Activated CD8-positive, alpha-beta memory T cell treated with anti-CD3 and anti-CD28 coated beads, Interleukin-2, amount 50 U/mL, for 24 hours (primary cell): ENCODE data around the gene GRK4.
A peak's percentile ranks its signal among the peaks of the same experiment; 100 is the strongest.
"Not testable (repeated sequence)": the region's sequence is repeated elsewhere in the genome, so short reads cannot be mapped to it uniquely, and the experiment has no call there.

Experiments
- DNase-seq: peaks from one replicate; pipeline ENCODE4 v3.0.0-alpha.2; 2020; ENCODE audit errors: extremely low read depth

Gene GRK4

GRCh38 chr4:2963175-2963965 lies at the start of gene GRK4, which contains the start of gene NOP14:
GRK4 (plus strand) TSS chr4:2963571; CDS start chr4:2964071, 500 bp downstream.
NOP14 (minus strand) TSS chr4:2963406; CDS start chr4:2963319, 87 bp downstream.
- peak; percentile 91 for DNase-seq

GRCh38 chr4:2914256-2915126 lies 48.9 kb upstream of the GRK4 start:
- DNase-seq: no peak

- DNase-seq: no peak
Measured at GRCh38 chr4:2915789-2916188, 47.6 kb upstream of the GRK4 start.

- DNase-seq: not testable (repeated sequence)
Measured at GRCh38 chr4:2916696-2917095, 46.7 kb upstream of the GRK4 start.

- DNase-seq: not testable (repeated sequence)
Measured at GRCh38 chr4:2918300-2918699, 45.1 kb upstream of the GRK4 start.

GRCh38 chr4:2918714-2919113 lies 44.7 kb upstream of the GRK4 start:
- DNase-seq: not testable (repeated sequence)

GRCh38 chr4:2922453-2923101 lies 40.8 kb upstream of the GRK4 start:
- not testable (repeated sequence) for DNase-seq

GRCh38 chr4:2923141-2923551 lies 40.2 kb upstream of the GRK4 start:
- no peak for DNase-seq

GRCh38 chr4:2923668-2924173 lies 39.6 kb upstream of the GRK4 start:
- DNase-seq: no peak

- DNase-seq: no peak
Measured at GRCh38 chr4:2924286-2924685, 39.1 kb upstream of the GRK4 start.

GRCh38 chr4:2924765-2925301 lies 38.5 kb upstream of the GRK4 start:
- no peak for DNase-seq

- DNase-seq: no peak
Measured at GRCh38 chr4:2925496-2925895, 37.9 kb upstream of the GRK4 start.

GRCh38 chr4:2925931-2926860 lies 37.2 kb upstream of the GRK4 start:
- DNase-seq: no peak

- no peak for DNase-seq
Measured at GRCh38 chr4:2927016-2927695, 36.2 kb upstream of the GRK4 start.

- DNase-seq: no peak
Measured at GRCh38 chr4:2927696-2928075, 35.7 kb upstream of the GRK4 start.

GRCh38 chr4:2928242-2929176 lies 34.9 kb upstream of the GRK4 start:
- no peak for DNase-seq

GRCh38 chr4:2929469-2929868 lies 33.9 kb upstream of the GRK4 start:
- DNase-seq: no peak

GRCh38 chr4:2930135-2930757 lies 33.1 kb upstream of the GRK4 start:
- DNase-seq: no peak
